ENCODE data around the gene CMTM4.
"Not testable (repeated sequence)": the region's sequence is repeated elsewhere in the genome, so short reads cannot be mapped to it uniquely, and the experiment has no call there.

CMTM4 gene

GRCh38 chr16:66673691-66674090 is 22.9 kb downstream of the CMTM4 start:
- DNase-seq (ENCODE audit: low read depth) = no peak

DNA sequence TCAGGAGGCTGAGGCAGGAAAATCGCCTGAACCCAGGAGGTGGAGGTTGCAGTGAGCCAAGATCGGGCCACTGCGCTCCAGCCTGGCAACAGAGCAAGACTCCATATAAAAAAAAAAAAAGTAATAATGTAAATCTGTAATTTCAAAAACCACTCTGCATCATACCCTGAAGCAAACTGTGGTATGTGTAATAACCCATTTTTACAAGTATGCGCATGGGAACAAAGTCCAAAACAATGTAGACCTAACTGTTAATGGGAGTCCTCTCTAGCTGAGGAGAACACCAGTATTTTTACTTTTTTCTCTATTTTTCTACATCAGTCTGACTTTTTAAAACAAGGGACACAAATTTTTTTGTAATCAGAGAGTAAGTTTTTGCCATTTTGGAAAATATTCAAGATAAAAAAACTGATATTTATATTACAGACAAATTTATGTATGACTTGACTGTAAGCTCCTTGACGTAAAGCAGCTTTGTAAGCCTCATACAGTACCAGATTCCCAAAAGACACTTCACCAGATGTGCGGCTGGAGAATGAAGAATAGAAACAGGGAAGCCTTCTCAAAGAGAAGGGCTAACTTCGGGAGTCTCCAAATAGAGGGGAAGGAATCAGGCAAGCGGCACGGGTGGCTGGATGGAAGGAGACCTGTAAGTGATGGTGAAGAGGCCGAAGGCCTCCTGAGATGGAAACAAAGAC is 25.7 kb downstream of the CMTM4 start:
- no peak for DNase-seq (ENCODE audit: low read depth)

DNA sequence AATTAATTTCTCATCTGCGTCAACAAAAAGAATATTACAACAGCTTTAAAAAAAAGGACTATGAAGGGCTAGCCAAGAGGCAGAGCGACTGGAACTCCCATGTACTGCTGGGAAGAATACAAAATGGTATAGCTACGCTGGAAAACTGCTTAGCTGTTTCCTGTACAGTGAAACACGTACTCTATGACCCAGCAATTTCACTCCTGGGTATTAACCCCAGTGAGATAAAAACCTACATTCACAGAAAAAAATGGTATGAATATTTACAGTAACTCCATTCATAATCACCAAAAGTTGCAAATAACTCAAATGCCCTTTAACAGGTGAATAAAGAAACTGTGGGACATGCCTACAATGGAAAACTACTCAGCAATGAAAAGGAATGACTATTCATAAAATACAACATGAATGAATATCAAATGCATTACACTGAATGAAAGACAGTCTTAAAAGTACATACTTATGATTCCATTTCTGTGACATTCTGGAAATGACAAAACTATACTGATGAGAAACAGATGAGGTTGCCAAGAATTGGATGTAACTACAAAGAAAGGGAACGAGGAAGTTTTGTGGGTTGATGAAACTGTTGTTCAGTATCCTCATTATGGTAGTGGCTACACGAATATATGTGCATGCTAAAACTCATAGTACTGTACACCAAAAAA is 27.6 kb downstream of the CMTM4 start:
- no peak for DNase-seq (ENCODE audit: low read depth)

DNA sequence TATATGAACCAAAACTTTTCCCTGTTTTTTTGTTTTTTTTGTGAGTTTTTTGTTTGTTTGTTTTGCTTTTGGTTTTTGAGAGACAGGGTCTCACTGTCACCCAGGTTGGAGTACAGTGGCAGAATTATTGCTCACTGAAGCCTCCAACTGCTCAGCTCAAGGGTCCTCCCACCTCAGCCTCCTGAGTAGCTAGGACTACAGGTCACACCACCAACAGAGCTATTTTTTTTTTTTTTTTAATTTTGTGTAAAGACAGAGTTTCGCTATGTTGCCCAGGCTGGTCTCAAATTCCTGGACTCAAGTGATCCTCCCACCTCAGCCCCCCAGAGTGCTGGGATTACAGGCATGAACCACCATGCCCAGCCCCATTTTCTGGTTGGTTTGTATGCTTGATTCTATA is 28.6 kb downstream of the CMTM4 start:
- no peak for DNase-seq (ENCODE audit: low read depth)

DNA sequence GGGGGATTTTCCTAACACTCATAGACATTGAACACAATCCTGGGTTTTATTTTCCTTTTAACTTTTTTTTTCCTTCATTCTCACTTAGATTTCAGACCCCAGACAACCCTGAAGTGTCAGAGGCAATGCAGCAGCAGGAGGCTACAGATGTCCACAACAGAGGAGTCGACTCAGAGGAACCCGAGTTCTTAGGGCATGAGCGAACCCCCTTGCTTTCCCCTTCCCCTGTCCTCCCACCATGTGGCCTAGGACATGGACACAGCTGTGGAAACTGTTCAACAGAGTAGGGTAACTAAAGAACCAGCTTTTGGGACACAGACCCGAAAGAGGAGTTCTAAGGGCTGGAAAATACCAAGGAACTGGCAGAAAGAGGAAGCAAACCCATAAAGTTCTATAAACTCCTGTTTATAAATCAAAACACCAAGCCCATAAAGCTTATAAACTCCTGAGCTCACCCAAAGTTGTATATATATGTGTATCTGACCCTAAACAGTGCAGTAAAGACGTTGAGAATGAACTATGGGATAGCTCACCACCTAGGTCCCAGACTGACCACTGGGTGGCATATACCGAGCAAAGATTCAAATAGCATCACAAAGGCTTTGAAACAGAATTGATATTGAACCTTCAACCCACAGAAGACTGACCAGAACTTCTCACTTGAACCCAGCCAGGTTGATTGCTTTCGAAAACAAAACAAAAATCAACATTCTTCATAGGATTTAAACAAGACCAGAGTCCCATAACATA is 33.9 kb downstream of the CMTM4 start:
- no peak for DNase-seq (ENCODE audit: low read depth)

GRCh38 chr16:66661671-66662346 is 34.7 kb downstream of the CMTM4 start:
- DNase-seq (ENCODE audit: low read depth) = not testable (repeated sequence)

GRCh38 chr16:66661210-66661560 is 35.4 kb downstream of the CMTM4 start:
- no peak for DNase-seq (ENCODE audit: low read depth)

GRCh38 chr16:66660422-66661209 is 35.9 kb downstream of the CMTM4 start:
- no peak for DNase-seq (ENCODE audit: low read depth)

DNA sequence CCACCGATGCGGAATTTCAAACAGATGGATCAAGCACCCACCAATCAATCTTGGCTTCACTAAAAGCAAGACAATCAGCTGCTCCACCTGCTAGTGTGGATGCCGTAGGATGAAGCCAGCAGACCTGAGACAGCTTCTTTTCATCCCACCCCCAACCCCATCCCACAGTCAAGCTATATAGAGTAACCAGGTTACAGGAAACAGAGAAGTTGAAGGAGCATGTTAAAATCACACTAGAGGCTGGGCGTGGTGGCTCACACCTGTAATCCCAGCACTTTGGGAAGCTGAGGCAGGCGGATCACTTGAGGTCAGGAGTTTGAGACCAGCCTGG is 37.7 kb downstream of the CMTM4 start:
- DNase-seq (ENCODE audit: low read depth) = no peak

- DNase-seq (ENCODE audit: low read depth) = no peak
Observed at GRCh38 chr16:66658143-66658859, 38.2 kb downstream of the CMTM4 start.

DNA sequence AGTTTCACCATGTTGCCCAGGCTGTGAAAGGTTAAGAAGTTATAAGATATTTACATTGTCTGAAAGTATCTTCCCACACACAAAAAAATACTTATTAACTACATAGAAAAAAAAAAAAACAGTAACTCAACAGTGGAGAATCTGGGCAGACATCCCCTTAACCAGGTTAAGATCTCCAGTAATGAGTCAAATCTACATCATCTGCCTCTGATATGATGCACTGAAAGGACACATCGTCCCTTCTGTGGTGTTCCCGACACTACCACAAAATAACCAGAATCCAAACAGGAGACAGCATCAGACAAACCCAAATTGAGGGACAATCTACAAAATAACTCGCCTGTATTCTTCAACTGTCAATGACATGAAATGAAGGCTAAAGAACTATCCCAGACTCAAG is 40.0 kb downstream of the CMTM4 start:
- DNase-seq (ENCODE audit: low read depth) = no peak

DNA sequence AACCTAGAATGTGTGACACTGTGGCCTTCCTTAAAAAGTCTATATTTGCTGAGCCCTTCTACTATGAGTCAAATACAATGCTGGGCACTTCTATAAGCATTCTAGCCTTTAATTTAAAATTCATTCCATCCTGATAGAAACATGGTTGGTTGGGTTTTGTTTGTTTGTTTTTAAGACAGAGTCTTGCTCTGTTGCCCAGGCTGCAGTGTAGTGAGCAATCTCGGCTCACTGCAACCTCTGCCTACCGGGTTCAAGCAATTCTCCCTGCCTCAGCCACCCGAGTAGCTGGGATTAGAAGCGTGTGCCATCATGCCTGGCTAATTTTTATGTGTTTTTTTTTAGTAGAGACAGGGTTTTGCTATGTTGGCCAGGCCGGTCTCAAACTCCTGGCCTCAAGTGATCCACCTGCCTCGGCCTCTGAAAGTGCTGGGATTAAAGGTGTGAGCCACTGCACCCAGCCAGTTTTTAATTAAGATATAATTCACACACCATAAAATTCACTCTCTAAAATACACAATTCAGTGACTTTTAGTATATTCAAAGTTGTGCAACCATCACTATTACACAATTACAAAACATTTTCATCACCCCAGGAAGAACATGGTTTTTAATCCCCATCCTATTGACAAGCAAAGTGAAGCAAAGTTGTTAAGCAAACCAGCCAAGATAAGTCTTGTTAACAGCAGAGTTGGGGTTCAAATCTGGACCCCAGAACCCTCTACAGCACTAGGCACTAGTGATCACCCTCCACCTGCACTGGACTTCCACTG is 42.8 kb downstream of the CMTM4 start:
- no peak for DNase-seq (ENCODE audit: low read depth)

GRCh38 chr16:66652661-66653360 is 43.7 kb downstream of the CMTM4 start:
- no peak for DNase-seq (ENCODE audit: low read depth)

GRCh38 chr16:66651965-66652364 is 44.6 kb downstream of the CMTM4 start:
- DNase-seq (ENCODE audit: low read depth) = no peak

GRCh38 chr16:66651474-66651765 is 45.1 kb downstream of the CMTM4 start:
- DNase-seq (ENCODE audit: low read depth) = no peak

- peak; percentile 54 for DNase-seq (ENCODE audit: low read depth)
Observed at GRCh38 chr16:66650707-66651473, 45.7 kb downstream of the CMTM4 start.

- no peak for DNase-seq (ENCODE audit: low read depth)
Observed at GRCh38 chr16:66649636-66650205, 46.8 kb downstream of the CMTM4 start.

DNA sequence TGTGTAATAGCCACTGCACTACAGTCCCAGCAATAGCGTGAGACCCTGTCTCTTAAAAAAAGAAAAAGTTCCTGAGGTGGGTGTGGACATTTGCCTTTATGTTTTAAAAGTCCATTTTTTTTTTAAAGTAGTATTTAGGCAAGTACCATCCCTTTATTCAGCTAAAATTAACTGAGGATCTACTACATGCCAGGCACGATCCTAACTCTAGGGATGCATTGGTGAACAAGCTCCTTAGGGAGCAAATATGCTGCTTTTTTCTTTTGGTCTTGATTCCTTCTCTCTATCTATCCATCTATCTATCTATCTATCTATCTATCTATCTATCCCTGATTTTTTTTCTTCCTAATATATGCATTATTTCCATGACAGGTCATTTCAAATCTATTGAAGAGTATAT is 47.4 kb downstream of the CMTM4 start:
- DNase-seq (ENCODE audit: low read depth) = no peak

DNA sequence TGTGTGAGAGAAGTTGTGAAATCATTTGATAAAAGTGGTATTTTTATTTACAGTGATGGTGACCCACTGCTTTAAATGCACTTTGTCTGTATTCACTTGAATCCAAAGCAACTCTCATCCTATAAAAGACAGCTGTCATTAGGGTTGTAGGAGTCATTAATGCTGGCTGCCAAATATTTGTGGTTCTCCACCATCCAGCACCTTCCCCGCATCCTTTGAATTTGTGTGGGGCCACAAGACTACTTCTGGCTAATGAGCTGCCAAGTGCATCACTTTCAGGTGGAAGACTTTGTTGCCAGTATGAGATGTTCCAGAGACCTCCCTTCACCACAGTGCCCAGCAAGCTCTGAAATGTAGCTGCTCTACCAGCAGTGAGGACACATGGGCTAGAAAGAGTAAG is 48.7 kb downstream of the CMTM4 start:
- DNase-seq (ENCODE audit: low read depth) = no peak
